Umbilical cord (tissue), 2 donors: Measurements from ENCODE around the gene SFMBT2. TPM values are rescaled to one million over a fixed set of nuclear protein-coding genes. Genes with fewer than 3 reads are reported as not detected.

Source experiments
- DNase-seq: peaks from one replicate; pipeline ENCODE4 v3.0.0-alpha.2; 2015; ENCODE audit warnings: low spot score
- total RNA-seq: library from RNA; depleted of rRNA; stranded (reverse); fragments of >200 nt; gene quantifications from one replicate; pipeline ENCODE4 v1.2.3, GENCODE V29; 2014; ENCODE audit warnings: low replicate concordance; ENCODE audit not compliant: insufficient read depth

The SFMBT2 gene
- total RNA-seq, 1 donor from 2014 or later = 11.6 TPM

- DNase-seq = no peak
Observed at GRCh38 chr10:7364474-7364873, 46.4 kb downstream of the SFMBT2 start.

- no peak for DNase-seq
Observed at GRCh38 chr10:7363700-7364099, 47.1 kb downstream of the SFMBT2 start.

DNA sequence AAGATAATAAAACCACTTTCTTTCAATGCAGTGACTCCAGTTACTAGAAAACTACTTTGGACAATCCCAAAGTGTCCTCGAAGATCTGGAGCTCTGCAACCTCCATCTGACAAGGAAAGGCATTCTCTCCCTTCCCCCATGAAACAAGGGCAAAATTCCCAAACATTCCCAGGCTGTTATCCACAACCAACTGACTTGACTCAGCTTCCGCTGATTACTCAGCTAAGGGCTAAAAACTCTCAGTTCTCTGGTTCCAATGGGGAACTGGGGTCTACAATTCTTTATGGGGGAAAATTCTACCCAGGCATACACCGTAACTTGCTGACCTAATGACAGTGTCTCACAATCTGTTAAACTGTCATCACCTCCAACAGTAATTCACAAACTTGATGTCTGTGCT lies 48.4 kb downstream of the SFMBT2 start:
- DNase-seq = no peak

GRCh38 chr10:7361316-7361715 lies 49.5 kb downstream of the SFMBT2 start:
- no peak for DNase-seq

GRCh38 chr10:7359954-7360353 lies 50.9 kb downstream of the SFMBT2 start:
- no peak for DNase-seq

DNA sequence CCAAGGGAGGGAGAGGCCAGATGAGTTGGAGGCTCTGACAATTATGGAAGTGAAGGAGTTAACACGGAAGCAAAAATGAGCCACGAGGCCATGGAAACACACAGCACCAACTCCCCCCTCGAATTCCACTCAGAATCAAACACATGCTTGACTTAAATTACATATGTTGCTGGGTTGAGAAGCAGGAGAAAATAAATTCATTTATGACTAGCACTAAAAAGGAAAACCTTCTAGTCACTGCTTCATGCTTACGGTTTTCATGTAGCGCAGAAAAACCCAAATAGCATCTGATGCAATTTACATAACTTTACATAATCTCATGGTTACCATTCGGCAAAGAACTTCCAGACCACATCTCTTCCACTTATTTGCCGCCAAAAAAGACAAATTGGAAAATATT lies 51.5 kb downstream of the SFMBT2 start:
- DNase-seq = no peak

DNA sequence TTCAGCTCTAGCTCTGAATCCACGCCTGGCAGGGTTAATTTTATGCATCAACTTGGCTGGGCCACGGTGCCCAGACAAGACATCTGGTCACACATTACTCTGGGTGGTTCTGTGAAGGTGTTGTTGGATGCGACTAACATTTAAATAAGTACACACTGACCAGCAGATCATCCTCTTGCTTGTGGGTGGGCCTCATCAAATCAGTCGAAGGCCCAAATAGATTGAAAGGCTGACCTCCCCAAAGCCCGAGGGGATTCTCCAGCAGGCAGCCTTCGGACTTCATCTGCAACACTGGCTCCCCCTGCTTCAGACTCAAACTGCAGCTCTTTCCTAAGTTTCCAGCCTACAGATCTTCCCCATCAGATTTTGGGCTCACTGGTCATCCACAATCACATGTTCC lies 53.6 kb downstream of the SFMBT2 start:
- DNase-seq = no peak

DNA sequence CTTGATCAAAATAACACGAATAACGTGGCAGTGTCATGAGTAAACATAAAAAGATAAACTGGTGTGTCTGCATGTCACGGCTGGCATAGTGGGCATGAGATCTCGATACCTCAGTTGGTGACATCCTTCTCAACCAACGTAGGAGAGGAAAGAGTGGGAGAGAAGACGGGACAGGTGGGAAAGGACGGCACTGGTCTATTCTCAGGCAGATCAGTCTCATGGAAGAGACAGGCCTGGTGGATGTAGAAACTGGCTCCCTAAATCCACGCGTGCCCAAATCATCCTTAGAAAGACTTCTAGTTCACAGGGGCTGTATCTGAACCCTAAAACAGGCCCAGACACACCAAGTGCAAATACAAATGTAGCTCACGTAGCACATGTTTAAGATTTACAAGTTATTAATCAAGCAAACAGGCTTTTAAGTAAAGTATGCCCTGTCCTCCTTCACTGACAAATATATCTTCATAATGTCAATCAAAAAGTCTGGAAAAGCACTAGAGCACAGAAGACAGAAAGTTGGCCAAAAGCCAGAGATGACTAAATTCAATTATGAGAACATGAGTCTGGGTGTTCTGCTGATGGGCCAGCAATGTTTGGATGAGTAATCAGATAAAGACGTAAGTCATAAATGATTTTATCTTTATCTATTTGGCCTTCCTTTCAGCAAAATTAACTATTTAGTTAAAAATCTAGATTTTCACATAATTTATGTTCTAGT lies 56.3 kb downstream of the SFMBT2 start:
- DNase-seq = peak; percentile 77

GRCh38 chr10:7351894-7352293 lies 58.9 kb downstream of the SFMBT2 start:
- DNase-seq = no peak

DNA sequence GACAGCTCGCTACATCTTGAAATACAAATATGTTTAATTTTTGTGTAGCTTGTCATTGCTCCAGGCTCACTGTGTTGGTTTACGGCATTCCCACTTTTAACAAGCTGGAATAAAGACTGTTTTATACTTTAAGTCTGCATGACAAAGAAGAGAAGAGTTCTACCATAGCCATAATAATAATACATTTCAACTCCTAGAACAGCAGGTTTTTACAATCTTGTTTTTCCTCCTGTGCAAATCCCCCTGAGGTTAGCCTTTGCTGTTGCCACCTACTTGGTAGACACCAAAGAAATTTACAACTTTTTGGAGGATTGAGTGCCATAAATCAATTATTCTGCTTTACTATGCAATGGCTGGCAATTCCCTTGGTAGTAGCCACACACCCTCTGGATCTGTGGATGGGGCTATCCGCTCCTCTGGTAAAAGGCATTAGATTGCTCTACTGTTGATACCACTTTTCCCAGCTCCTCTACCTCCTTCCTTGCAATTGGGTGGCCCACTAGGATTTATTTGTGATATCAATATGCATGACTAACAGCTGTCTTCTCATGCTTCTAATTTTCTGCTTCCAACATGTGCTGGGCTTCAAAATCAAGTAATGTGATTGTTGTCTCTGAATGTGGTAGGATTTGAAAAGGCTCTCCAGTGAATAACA lies 60.2 kb downstream of the SFMBT2 start:
- no peak for DNase-seq

GRCh38 chr10:7345717-7346116 lies 65.1 kb downstream of the SFMBT2 start:
- no peak for DNase-seq

- no peak for DNase-seq
Observed at GRCh38 chr10:7343040-7343439, 67.8 kb downstream of the SFMBT2 start.

- no peak for DNase-seq
Observed at GRCh38 chr10:7340179-7340874, 70.5 kb downstream of the SFMBT2 start.

- DNase-seq = no peak
Observed at GRCh38 chr10:7339510-7339909, 71.3 kb downstream of the SFMBT2 start.

DNA sequence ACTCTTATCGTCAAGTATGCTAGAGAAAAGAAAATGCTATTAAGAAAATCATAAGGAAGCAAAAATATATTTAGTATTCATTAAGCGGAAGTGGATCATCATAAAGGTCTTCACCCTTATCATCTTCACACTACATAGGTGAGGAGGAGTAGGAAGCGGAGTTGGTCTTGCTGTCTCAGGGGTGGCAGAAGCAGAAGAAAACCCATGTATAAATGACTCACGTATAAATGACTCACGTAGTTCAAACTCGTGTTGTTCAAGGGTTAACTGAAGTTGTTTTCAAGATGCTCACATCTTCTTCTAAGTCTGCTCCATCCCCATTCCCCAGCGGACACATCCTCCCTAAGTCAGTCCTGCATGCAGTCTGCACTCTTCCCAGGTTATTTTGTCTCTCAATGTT lies 72.4 kb downstream of the SFMBT2 start:
- no peak for DNase-seq

DNA sequence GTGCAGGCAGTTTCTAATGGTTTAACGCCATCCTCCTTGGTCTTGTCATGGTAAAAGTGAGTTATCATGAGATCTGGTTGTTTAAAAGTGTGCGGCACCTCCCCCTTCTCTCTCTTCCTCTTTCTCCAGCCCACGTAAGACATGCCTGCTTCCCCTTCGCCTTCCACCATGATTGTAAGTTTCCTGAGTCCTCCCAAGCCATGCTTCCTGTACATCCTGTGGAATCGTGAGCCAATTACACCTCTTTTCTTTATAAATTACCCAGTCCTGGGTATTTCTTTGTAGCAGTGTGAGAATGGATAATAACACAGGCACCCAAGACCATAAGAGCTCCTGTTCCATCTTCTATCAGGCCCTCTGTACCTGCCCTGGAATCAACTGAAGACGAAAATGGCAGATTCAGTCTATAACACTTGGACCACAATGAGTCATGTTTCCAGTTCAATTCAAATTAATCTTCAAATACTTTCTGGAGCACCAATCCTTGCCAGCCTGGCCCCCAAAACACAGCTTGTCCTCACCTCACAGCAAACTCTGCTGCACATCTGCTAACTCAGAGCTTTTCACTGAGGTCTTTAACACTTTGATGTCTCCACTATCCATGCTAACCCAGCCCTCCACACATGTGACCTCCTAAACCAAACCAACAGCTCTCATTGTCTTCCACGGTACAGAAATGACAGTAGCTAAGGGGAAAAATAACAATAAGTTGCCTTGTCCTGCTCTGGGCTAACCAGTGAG lies 73.2 kb downstream of the SFMBT2 start:
- no peak for DNase-seq

DNA sequence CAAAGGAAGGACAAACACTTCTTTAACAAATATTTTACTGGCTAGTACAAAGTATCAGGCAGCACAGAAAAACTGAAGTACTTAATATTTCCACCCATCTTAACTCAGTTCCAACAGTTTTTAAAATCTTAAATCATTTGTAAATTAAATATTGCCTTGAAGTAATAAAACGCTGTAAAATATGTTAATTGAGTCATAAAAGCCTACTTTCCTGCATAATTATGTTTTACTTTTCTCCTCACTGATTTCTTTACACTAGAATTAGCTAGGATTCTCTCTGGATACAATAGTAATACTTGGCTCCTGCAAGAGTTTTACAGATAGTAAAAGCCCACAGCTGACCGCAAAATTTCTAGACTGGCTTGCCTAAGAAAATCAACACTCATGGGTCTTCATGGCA lies 74.9 kb downstream of the SFMBT2 start:
- no peak for DNase-seq

GRCh38 chr10:7334642-7334964 lies 76.2 kb downstream of the SFMBT2 start:
- DNase-seq = no peak

DNA sequence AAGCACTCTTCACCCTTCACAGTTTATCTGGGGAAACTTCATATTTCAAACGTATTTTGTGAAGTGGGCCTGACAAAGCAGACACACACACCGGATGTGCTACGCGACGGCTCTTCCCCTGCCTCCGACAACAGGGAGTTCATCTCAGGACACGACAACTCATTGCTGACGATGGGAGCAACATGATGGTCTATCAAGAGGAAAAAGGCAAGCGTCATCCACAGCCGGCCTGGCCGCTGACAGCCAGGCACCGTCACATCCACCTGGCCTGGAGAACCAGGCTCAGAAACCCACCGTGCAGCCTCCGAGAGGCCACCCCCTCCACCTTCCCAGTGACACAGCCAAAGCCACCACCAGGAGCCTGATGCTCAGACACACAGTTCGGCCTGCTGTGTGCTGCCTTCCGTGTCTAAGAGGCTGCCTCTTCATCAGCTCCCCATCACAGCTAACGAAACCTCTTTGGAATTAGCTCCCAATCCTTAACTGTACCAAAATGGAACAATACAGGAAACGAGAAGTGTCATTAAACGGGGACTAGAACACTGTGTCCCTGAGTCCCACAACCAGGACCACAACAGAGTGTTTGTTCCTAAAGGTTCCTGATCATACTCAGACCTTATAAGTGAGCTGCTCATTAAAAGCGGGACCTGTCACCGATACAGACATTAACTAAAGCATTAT lies 76.7 kb downstream of the SFMBT2 start:
- no peak for DNase-seq

DNA sequence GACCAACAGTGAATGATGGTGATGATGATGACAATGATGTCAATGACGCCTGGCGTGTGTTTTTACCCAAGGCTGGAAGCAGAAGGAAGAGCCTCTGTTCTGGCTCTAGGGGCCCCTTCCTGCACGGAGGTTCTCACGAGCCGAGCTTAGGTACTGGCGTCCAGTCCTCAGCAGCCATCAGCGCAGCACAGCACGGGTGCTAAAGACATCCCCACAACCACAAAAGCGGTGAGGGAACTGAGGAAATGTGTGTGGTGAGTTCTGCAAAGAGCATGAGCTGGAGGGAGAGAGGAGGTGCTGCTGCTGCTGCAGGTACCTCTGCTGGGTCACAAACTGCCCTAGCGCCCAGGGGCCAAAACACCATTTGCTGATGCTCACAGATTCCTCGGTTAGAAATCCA lies 81.6 kb downstream of the SFMBT2 start:
- no peak for DNase-seq

- DNase-seq = no peak
Observed at GRCh38 chr10:7327885-7328284, 82.9 kb downstream of the SFMBT2 start.

DNA sequence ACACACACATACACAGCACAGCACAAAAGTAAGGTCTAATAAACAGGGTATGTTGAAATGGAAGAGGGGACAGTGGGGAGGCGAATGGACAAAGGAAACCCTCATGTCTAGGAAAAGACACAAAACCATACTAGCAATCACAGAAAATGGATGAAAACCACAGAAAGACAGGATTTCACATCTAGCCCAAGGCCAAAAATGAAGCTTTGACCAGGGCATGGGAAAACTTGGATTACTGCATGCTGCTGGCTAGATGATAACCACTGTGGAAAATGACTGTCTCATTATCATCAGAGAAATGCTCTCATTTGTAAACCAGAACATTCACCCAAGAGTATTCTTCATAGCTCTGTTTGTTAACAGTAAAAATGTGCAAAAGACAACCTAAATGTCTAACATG lies 88.2 kb downstream of the SFMBT2 start:
- no peak for DNase-seq
